Stimulated activated CD4-positive, alpha-beta T cell treated with anti-CD3 and anti-CD28 coated beads, Interleukin-1b, Interleukin-23, amount 100 ng/mL, for 4 hours (primary cell): ENCODE data around the gene COX6A2.

Experiments used
- DNase-seq, 2 donors: peaks; one replicate each; pipeline ENCODE4 v3.0.0-alpha.2; 2020; ENCODE audit warnings: low read depth in 2 of 2

The COX6A2 gene

DNA sequence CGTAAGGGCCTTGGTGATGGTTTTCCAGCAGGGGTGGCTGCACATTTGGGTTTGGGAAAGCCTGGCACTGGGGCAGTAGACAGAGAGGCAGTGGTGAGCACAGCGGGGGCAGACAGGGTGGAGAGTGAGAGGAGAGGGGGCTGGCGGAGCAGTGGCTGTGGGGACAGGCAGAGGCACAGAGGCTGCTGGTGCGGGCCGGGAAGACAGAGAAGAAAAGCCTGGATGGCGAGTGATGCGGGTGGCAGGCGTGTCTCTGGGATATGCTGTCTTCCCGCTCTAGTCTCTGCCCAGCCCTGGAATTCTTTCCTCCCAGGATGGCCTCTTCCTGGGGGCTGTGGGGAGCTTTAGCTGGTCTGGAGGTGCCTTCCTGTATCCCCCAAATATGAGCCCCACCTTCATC is 18.1 kb downstream of the COX6A2 start:
- DNase-seq, result no peak

DNA sequence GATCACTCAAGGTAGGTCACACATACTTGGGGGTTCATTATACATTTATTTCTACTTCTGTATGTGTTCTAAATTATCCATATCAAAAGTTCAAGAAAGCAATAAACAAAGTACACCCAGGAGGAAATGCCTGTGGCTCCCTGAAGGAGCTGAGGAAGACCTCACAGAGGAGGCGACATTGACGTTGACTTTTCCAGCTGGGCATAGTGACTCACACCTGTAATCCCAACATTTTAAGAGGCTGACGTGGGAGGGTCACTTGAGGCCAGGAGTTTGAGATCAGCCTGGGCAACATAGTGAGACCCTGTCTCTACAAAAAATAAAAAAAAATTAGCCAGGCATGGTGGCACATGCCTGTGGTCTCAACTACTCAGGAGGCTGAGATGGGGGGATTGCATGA is 18.7 kb downstream of the COX6A2 start:
- DNase-seq, result no peak

DNA sequence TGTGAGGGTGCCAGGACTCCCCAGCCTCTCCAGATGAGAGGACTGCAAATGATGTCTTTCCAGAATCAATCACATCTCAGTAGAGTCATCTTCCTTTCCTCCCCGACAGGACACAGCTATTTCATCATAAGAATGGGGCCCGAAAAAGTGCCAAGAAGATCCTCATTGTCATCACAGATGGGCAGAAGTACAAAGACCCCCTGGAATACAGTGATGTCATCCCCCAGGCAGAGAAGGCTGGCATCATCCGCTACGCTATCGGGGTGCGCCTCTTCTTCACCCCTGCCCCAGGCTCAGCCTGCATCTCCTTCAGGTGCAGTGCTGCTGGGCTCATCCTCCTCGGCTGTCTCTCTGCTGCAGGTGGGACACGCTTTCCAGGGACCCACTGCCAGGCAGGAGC is 20.8 kb downstream of the COX6A2 start:
- DNase-seq, result no peak

DNA sequence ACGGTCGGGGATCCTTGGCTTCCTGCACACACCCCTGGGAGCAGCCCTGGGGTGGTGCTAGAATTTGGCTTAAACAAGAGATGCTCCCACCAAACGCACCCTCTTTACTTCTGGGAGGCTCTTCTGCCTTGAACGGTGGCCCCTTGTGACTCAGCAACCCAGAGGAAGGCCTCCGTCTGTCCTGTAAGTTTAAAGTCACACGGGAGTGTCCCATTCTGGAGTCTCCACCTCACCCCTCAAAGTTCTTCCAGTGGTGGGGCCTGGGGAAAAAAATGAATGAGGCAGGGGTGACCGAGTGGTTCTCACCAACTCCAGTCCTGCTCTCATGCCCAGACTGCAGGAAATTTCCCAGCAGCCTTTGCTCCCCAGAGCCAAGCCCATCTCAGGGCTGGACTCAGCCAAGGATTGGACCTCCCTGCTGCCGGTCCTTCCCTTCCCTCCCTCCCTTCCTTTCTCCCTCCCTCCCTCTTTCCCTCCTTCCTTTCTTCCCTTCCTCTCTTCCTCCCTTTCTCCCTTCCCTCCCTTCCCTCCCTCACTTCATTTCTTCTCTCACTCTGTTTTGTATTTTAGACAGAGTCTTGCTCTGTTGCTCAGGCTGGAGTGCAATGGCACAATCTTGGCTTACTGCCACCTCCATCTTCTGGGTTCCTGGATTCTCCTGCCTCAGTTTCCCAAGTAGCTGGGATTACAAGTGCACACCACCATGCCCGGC is 23.7 kb downstream of the COX6A2 start:
- DNase-seq, result no peak

DNA sequence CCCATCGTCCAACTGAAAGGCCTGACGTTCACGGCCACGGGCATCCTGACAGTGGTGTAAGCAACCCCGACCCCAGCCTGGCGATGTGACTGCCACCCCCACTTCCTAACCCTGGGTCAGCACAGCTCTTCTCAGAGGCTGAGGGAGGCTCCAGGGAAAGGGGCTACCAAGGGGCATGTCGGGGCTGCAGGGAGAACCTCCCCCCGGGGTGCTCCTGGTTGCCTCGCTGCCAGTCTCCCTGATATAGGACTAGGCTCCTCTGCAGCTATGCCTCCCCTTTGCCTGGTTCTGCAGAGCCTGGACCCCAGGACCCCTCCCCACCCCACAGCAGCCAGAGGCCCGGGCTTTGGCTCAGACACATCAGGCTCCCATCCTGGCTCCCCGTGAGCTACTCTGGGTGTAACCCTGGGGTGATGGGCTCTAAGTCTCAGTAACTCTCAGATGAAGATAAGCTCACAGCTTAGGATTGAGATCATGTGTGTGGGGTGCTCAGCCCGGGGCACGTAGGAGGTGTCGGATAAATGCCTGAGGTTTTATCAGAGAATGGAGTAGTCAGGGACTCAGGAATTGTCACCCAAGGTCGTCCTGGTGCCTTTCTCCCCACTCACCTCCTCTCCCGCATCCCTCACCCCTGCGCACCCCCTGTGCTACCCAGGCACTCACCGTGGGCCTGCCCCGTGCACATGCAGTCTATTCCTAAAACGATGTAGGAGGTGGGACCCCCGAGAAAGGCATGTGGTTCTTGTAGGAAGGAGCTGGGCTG is 24.4 kb downstream of the COX6A2 start:
- DNase-seq, result no peak

DNA sequence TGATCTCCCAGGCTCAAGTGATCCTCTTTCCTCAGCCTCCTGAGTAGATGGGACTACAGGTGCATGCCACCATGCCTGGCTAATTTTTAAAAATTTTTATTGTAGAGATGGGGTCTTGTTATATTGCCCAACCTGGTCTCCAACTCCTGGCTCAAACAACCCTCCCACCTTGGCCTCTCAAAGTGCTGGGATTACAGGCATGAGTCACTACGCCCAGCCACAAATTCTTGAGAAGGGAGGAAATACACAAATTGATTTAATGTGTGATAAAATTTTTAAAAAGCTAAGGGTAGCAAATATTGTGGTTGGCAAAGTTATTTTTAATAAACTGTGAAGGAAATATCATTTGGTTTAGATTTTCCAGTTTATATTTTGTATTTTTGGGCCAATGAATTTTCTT is 25.5 kb downstream of the COX6A2 start:
- DNase-seq, result no peak

DNA sequence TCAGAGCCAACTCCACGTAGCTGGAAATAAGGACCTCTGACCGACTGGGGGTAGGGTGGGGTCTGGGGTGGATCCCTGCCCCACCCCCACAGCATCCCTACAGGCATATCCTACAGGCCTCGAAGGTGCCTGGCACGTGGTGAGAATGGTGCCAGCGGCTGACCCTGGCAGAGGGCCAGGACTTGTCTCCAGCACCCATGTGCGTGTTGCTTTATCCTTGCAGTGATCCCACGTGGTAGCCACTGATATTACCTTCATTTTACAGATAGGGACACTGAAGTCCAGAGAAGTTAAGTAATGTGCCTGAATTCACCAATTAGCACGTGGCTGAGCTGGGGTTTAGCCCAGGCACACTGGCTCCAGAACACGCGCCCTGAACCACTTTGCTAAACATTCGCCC is 26.7 kb downstream of the COX6A2 start:
- DNase-seq, result no peak

DNA sequence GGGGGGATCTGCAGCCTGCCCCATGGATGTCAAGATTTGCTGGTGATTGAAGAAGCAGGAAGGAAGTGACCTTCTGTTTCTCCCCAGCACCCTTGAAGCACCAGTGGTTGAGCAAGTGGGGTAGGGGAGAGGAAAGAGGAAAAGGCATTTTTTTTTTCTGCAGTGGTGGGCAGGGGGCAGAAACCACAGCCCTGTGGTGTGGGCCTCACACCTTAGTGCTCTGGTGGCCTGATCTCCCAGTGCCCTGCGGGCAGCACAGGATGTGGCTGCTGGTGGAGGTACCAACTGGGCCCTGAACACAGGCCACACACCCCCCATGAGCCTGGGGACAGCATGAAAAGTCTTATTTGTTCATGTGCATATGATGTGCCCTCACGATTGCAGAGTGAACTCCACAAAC is 28.0 kb downstream of the COX6A2 start:
- no peak for DNase-seq

DNA sequence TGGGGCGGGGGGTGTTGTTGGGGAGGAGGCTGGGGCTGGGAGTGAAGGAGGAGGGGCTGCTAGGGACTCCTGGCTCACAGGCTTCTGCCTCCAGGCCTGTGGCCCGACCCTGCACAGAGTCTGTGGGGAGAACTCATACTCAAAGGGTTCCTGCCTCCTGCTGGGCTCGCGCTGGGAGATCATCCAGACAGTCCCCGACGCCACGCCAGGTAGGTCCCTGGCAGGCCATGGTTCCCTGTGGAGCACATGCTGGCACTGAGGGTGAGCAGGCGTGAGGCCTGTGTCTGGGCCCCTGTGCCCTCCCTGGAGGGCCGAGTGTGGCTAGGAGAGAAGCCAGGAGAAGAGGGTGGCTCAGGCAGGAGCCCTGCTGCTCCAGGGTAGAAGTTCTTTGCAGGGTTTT is 30.5 kb downstream of the COX6A2 start:
- DNase-seq, result no peak

DNA sequence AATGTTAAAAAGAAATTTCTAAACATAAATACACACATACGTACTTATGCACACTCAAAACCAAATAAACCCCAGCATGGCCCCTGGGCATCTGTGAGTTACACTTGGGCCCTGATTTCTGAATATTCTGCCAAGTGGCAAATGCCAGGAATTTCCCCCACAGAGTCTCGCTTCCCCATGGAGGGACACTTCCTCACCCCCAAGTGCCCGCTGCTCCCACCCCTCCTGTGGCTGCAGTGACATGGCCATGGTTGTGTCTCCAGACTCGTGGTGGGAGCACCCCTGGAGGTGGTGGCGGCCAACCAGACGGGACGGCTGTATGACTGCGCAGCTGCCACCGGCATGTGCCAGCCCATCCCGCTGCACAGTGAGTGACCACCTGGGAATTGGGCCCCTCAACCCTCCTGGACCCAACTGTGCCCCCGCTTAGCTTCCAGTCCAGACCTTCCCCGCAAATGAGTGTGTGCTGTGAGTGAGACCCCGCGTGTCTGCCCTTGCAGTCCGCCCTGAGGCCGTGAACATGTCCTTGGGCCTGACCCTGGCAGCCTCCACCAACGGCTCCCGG is 31.0 kb downstream of the COX6A2 start:
- DNase-seq, result no peak

DNA sequence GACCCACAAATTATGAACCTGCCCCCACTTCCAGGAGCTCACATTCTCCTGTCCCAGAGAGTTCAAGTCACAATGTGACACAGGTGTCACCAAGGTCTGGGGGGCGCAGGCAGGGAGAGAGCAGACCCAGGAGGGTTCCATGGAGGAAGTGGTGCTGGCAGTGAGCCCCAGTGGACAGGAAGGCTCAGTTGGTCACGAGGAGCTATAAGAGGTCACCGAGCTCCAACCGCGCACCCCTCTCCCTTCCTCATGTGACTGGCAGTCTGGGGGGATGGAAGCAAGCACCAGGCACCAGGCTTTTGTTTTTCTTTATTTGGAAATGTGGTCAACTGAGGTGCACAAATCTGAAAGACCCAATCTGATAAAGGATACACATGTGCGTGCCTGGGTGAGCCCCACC is 32.5 kb downstream of the COX6A2 start:
- DNase-seq, result no peak

DNA sequence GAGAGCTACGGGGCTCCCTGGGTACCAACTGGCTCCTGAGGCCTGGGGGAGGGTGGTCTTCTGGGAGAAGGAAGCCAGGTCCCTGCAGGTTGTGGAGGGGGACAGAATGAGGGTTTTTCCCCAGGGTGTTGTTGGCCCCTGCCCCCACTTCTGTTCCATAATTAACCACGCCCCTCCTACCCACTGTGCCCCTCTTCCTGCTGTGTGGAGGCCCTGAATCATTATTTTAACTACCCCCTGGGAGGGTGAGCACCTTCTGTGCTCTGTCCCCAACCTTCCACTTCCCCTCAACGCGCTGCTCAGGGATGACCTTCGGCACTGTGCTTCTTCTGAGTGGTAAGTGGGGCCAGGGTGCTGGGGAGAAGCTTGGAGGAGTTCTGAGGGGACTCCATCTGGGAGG is 35.1 kb downstream of the COX6A2 start, which contains the start of gene ITGAD:
Gene ITGAD, plus strand, starts transcription at position 280 of the 400 bp plus-strand sequence. Its CDS starts 26 bp downstream, at position 306.
- no peak for DNase-seq

DNA sequence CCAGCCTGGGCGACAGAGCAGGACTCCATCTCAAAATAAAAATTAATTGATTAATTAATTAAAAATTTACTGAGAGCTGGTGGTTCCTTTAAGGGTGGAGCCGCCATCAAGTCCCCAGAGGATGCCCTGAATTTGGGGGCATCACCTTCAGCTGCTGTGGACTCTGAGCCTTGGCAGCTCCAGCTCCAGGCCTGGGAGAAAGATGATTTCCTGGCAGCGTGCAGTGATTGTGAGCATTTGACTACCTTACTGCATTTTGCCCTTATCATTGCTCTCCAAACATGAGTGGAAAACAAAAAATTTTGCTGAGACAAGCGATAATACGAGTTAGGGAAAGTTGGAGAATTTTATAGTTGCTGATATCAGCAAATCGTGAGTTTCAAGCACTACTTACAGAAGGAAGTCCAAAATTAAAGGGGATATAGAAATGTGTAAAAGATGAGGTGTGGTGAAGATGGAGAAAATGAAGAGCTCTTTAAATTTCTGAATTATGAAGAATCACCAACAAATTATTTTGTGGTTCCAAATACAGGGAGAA is 37.6 kb downstream of the COX6A2 start:
- DNase-seq, result no peak

DNA sequence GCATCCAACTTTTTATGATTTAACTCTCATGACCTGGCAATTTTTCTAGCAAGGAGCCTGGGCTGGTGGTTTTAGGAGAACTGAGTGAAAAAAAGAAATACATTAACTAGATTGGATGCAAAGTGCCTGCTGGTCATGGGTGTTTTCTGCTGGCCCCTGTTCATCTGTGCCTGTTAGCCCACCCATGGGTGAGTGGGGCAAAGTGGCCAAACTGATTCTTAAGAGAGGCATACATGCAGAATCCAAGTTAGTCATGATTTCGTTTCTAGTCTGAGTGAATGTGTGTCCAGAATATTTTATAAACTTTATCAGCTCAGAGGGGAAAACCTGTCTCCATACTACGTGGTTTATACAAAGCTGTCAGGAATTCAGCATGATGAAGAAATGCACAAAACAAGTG is 39.6 kb downstream of the COX6A2 start:
- DNase-seq, result no peak

DNA sequence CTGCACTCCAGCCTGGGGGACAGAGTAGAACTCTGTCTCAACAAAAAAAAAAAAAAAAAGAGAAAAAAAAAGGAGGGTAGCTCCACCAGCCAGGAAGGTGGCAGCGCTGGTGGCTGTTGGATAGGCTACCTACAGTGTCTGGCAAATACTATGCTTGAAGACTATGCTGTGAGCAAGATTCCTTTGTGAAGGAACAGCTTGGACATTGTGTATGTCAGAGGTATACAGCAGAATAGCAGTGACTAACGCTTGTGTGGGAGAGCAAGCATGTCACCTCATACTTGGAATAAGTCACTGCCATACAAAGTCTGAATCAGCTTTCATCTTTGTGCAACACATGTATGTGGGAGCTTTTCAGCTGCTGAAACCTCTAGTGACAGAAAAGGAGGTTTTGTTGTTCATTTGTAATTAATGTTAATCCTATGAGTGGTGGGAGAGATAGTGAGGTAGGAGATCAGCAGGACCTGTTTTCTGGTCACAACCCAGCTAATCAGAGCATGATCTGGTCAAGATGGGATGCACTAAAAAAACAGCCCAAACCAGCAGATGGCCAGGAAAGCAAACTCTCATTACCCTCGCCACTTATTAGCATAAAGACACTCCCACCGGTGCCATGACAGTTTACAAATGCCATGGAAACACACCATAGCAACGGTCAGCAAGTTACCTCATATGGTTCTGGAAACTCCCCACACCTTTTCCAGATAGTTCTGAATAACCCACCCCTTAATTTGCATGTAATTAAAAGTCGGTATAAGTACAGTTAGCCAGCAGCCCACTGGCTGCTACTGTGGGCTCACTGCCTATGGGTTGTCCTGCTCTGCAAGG is 41.8 kb downstream of the COX6A2 start:
- DNase-seq, result no peak

DNA sequence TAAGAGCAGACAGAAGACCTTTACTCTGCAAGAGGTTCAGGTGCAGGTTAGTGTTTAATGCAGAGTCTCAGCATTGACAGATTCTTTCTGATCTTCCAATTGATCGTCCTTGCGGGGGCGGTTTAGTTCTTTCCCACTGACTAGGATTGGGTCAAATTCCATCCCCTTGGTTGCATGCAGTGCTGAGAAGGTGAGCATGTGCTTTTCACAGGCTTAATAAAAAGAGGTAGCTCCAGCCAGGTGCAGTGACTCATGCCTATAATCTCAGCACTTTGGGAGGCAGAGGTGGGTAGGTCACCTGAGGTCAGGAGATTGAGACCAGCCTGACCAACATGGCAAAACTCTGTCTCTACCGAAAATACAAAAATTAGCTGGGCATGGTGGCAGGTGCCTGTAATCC is 42.5 kb downstream of the COX6A2 start:
- DNase-seq, result no peak

DNA sequence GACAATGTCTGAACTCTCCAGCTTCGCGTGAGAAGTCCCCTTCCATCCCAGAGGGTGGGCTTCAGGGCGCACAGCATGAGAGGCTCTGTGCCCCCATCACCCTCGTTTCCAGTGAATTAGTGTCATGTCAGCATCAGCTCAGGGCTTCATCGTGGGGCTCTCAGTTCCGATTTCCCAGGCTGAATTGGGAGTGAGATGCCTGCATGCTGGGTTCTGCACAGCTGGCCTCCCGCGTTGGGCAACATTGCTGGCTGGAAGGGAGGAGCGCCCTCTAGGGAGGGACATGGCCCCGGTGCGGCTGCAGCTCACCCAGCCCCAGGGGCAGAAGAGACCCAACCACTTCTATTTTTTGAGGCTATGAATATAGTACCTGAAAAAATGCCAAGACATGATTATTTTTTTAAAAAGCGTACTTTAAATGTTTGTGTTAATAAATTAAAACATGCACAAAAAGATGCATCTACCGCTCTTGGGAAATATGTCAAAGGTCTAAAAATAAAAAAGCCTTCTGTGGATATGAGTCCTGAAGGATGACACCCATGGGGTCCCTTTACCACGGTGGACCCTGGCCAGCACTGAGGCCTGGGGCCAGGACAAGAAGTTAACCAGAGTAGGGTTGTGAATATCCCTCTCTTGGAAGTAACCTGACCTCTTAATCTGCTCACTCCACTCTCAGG is 45.5 kb downstream of the COX6A2 start:
- peak; percentile 27 to 50 for DNase-seq

DNA sequence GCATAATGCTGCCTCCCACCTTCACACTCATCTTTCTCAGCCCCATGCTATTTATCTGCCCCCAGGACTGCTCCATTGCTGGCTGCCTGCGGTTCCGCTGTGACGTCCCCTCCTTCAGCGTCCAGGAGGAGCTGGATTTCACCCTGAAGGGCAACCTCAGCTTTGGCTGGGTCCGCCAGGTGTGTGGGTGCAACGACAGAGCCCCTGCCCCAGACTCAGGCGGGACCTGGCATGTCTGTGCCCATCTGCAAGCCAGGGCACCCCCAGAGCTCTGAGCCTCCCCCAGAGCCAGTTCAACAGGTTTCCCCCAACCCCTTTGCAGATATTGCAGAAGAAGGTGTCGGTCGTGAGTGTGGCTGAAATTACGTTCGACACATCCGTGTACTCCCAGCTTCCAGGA is 48.0 kb downstream of the COX6A2 start:
- no peak for DNase-seq
